Activated CD4-positive, alpha-beta memory T cell treated with anti-CD3 and anti-CD28 coated beads, Interleukin-2, amount 10 ng/mL, durations not matched to agents 7 days and 5 days (primary cell): ENCODE data around the gene LPCAT1. TPM values are rescaled to one million over a fixed set of nuclear protein-coding genes. Genes with fewer than 3 reads are reported as not detected.
A peak's percentile ranks its signal among the peaks of the same experiment; 100 is the strongest.

Source experiments
- CTCF ChIA-PET: fragments of 350-600 bp; sonication (Branson Sonifier 250); formaldehyde crosslinking; loops from one replicate; lab custom pipeline; 2021; ENCODE audit warnings: antibody characterized with exemption, inconsistent platforms; lab: Charles Lee
- POLR2A ChIA-PET: fragments of 350-600 bp; sonication (Branson Sonifier 250); formaldehyde crosslinking; loops from one replicate; lab custom pipeline; 2021; ENCODE audit warnings: antibody characterized with exemption; lab: Charles Lee
- DNase-seq: peaks from one replicate; pipeline ENCODE4 v3.0.0-alpha.2; 2020
- H3K27ac Mint-ChIP-seq: one replicate; pipeline ENCODE4 v1.8.0; 2021; ENCODE audit warnings: mild to moderate bottlenecking, mixed read lengths
- H3K27me3 Mint-ChIP-seq: one replicate; pipeline ENCODE4 v1.8.0; 2021; ENCODE audit warnings: mixed read lengths
- H3K36me3 Mint-ChIP-seq: one replicate; pipeline ENCODE4 v1.8.0; 2021; ENCODE audit warnings: low read depth, mixed read lengths
- H3K4me1 Mint-ChIP-seq: one replicate; pipeline ENCODE4 v1.8.0; 2021; ENCODE audit warnings: mixed read lengths
- H3K4me3 Mint-ChIP-seq: one replicate; pipeline ENCODE4 v1.8.0; 2021; ENCODE audit warnings: mild to moderate bottlenecking, mixed read lengths
- H3K9me3 Mint-ChIP-seq: one replicate; pipeline ENCODE4 v1.8.0; 2021; ENCODE audit warnings: mixed read lengths
- total RNA-seq, 2 experiments: library from RNA; stranded (reverse); gene quantifications; one replicate each; pipeline ENCODE4 v1.2.3, GENCODE V29; 2021

LPCAT1 gene
- total RNA-seq, 2 experiments from 2014 or later: 68.7 to 71.4 TPM

DNA sequence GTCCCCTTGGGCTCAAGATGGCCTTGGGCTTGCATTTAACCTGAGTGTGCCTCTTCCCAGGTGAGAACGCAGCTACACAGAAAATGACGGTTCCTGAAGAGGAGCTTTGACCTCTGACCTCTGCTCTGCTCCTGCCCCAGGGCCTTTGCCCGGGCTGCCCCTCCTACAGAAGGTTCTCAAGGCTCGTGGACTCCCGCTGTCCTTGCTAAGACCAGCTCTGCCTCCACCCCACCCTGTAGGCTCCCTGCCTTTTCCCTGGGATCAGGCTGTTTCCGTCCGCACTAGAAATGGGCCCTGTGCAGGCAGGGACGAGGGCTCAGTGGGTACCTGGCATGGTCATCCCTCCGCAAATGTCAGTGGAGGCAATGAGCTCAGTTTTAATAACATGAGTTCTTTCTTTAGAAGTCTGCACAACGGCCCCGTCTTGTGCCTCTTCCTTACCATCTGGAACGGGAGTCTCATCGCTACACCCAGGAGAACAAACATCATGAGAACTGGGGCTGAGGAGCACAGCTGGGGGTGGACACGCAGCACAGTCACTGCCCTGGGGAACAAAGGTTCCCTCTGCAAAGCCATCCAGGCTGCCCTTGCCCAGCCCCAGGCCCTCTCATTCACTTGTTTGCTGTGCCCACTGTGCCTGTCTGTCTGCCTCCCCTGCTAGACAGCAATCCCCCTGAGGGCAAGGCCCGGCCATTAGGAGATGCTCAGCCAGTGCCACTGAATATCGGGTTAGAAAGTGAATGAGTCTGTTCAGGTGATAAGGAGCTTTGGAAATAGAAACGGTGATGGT lies 26.7 kb upstream of the LPCAT1 start:
- ChIA-PET CTCF (no interaction called here), POLR2A (no interaction called here)
- Mint-ChIP-seq H3K9me3 (no peaks in the 10 kb centered on the region), H3K27me3 (no peaks in the 10 kb centered on the region), H3K4me3 (no peak overlapping the region), H3K4me1 (no peaks in the 10 kb centered on the region), H3K36me3 (no peaks in the 10 kb centered on the region), H3K27ac (no peak overlapping the region)
- peak; percentile 6 for DNase-seq

DNA sequence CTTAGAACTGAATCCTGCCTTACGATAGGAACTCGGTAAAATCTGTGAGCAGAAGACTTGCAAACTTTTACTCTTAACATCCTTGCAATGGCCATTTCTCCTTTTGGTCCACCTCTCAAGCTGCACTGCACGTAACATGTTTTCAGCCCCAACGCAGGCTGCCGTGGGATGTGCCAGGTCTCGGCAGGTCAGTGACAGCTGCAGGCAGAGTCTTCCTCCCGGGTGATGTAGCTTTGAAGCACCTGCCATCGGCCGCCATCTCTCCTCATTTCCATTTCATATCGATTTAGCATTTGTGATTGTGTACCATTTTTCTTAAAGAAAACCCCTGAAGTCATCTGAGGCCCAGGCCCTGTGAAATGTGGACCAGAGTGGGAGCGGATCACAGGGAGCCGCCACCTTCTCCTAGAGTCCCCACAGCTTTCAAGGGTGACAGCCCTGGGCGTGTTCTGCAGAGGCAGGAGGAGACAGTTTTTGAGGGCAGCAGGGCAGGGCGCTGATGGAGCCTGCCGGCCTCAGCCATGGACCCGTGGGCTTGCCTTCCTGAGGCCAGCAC lies 25.8 kb upstream of the LPCAT1 start:
- CTCF ChIA-PET: no interaction called here
- Mint-ChIP-seq H3K27ac (no peak overlapping the region), H3K9me3 (no peaks in the 10 kb centered on the region), H3K4me1 (no peaks in the 10 kb centered on the region), H3K27me3 (no peaks in the 10 kb centered on the region), H3K36me3 (no peaks in the 10 kb centered on the region), H3K4me3 (no peak overlapping the region)
- POLR2A ChIA-PET: no interaction called here
- peak; percentile 1 for DNase-seq

DNA sequence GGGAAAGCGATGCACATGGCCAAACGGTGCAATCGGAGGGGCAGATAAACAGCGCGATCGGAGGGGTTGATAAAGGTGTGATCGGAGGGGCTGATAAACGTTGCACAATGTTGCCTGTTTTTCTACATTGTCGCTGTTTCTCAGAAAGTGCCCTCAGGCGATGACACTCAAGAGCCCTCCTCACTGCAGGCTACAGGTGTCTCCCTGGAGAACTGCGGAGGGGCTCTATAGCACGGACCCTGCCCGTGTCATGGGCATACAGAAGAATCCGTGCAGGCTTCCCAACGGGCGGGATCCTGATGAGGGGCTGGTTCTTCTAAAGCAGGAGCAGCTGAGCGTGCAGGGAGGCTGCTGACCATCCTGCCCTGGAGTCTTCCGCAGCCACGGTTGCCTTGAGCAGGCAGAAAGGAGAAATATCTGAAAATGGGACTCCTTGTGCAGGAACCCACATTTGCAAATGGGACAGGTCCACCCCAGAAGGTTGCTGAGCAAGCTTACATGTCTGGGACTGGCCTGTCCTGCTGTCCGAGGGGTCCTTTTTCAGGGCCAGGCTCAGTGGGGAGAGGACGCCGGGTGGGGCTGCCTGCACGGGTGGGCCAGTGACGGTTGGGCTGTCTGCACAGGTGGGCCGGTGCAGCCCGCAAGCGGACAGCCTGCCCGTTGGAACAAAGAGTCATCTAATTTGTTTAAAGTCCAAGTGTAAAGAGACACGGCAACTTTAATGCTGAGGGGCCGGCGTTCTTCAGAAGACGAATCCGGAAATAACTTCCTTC lies 25.1 kb upstream of the LPCAT1 start:
- H3K4me1 Mint-ChIP-seq: no peaks in the 10 kb centered on the region

DNA sequence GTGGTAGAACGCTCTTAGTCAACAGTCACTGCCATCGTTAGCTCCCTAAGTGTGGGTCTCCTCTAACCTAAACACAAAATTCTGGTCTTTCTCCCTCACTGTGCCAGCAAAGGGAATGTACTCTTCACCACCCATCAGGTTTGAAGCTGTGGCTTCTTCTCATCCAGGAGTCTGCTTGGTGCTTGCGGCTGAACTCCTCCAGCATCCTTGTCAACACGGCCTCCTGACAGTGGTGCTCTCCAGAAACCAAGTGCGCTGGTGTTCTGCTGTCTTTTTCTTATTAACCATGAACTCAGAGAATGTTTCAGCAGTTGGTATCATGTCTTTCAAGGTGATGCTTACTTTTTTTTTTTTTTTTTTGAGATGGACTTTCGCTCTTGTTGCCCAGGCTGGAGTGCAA lies 23.9 kb upstream of the LPCAT1 start:
- no peak for DNase-seq
- H3K4me3 Mint-ChIP-seq: no peak overlapping the region
- CTCF ChIA-PET: interaction anchor here (0.7 kb wide), 1 partner anchor 646 kb away, joined by 6 read pairs; no protein-coding TSS in a partner anchor
- H3K4me1 Mint-ChIP-seq: no peaks in the 10 kb centered on the region
- POLR2A ChIA-PET: no interaction called here
- H3K27me3 Mint-ChIP-seq: no peaks in the 10 kb centered on the region
- no peaks in the 10 kb centered on the region for H3K9me3 Mint-ChIP-seq
- no peak overlapping the region for H3K27ac Mint-ChIP-seq
- no peaks in the 10 kb centered on the region for H3K36me3 Mint-ChIP-seq

More for the DNA sequence above, 25.1 kb upstream of the LPCAT1 start:
- no peaks in the 10 kb centered on the region for H3K36me3 Mint-ChIP-seq
- ChIA-PET CTCF (no interaction called here), POLR2A (no interaction called here)
- no peaks in the 10 kb centered on the region for H3K9me3 Mint-ChIP-seq
- no peak overlapping the region for H3K27ac Mint-ChIP-seq
- peak; percentile 8 for DNase-seq
- no peak overlapping the region for H3K4me3 Mint-ChIP-seq
- H3K27me3 Mint-ChIP-seq: no peaks in the 10 kb centered on the region

DNA sequence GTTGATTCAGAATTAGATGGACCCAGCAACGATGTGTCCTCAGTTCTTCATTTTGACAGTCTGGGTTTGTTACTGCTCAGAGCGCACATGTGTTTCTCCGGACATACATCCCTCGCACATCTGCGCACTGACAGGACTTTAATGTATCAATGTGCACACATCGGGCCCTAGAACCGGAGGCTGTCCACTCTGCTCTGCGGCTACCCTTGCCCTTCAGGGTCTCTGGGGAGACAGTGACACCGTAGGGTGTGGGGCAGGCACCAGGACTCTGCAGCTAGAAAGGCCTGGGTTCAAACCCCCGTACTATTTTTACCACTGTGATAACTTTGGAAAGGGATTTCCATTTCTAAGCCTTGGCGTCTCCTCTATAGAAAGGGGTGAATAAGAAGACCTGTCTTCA lies 23.5 kb upstream of the LPCAT1 start:
- CTCF ChIA-PET: no interaction called here
- POLR2A ChIA-PET: no interaction called here

DNA sequence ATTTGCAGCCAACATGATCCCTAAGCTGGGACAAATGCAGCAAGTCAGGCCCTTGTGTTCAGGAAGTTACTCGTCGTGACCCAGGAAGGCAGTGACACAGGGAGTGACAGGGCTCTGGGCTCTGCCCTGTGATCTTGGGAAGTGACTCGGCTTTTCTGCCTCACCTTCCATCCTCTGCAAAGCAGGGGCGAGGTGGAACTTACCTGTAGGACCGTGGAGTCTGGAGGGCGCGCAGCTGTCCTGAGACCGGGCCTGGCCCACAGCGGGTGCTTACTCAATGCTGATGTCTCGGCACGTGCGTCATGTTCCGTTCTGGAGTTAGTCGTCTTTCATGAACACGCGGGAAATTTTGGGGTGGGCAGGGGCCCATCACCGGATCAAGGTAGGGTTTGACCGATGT lies 22.8 kb upstream of the LPCAT1 start:
- DNase-seq: peak; percentile 6
- H3K4me3 Mint-ChIP-seq: no peak overlapping the region
- H3K4me1 Mint-ChIP-seq: no peaks in the 10 kb centered on the region
- H3K9me3 Mint-ChIP-seq: no peaks in the 10 kb centered on the region
- H3K36me3 Mint-ChIP-seq: no peaks in the 10 kb centered on the region
- CTCF ChIA-PET: no interaction called here
- no peaks in the 10 kb centered on the region for H3K27me3 Mint-ChIP-seq
- POLR2A ChIA-PET: interaction anchor here (1.0 kb wide), 1 partner anchor 39 kb away, joined by 3 read pairs; no protein-coding TSS in a partner anchor
- no peak overlapping the region for H3K27ac Mint-ChIP-seq

More for the DNA sequence above, 23.5 kb upstream of the LPCAT1 start:
- peak; percentile 2 for DNase-seq
- no peak overlapping the region for H3K27ac Mint-ChIP-seq
- no peak overlapping the region for H3K4me3 Mint-ChIP-seq
- no peaks in the 10 kb centered on the region for H3K36me3 Mint-ChIP-seq
- H3K4me1 Mint-ChIP-seq: no peaks in the 10 kb centered on the region
- H3K9me3 Mint-ChIP-seq: no peaks in the 10 kb centered on the region
- H3K27me3 Mint-ChIP-seq: no peaks in the 10 kb centered on the region

DNA sequence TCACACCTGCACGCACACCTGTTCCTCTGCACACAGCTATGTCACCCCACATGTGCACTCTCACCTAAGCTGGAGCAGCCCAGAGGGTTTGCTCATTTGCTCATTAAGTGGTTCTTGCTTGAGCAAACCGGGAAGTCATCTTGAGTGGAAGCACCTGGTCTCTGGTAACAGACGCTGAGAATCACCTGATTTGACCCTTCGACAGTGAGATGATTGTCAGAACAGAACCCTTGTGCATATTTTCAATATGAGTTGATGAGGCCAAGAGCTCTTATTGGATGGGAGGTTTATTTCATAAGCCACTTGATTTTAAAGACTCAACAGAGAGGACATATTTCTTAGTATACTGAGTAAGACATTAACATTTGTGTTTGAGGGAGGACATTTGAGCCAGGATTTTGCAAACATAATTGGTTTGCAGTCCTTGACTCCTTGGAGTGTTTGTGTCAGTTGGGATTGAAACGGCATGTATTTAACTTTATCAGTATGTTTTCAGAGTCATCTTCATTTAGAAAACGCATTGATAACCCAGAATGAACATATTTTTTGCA lies 22.1 kb upstream of the LPCAT1 start:
- Mint-ChIP-seq H3K36me3 (no peaks in the 10 kb centered on the region), H3K27ac (no peak overlapping the region), H3K9me3 (no peaks in the 10 kb centered on the region), H3K4me3 (no peak overlapping the region), H3K4me1 (no peaks in the 10 kb centered on the region), H3K27me3 (no peaks in the 10 kb centered on the region)
- peak; percentile 12 for DNase-seq
- ChIA-PET CTCF (no interaction called here), POLR2A (interaction anchor here (1.0 kb wide), 1 partner anchor 39 kb away, joined by 3 read pairs; no protein-coding TSS in a partner anchor)

DNA sequence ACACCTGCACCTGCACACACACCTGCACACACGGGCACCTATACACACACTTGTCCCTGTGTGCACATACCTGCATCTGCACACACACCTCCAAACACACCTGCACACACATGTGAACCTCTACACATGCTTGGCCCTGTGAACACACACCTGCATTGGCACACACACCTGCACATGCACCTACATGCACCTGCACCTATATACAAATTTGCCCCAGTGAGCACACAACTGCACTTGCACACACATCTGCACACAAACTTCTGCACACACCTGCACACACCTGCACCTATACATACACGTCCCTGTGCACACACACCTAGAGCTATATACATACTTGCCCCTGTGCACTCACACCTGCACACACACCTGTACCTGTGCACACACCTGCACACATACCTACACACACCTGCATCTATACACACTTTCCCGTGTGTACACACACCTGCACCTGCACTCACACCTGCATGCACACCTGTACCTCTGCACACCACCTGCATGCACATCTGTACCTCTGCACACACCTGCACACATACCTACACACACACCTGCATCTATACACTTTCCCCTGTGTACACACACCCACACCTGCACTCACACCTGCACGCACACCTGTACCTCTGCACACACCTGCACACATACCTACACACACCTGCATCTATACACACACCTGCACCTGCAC lies 21.5 kb upstream of the LPCAT1 start:
- H3K4me3 Mint-ChIP-seq: no peak overlapping the region
- CTCF ChIA-PET: no interaction called here
- H3K9me3 Mint-ChIP-seq: no peaks in the 10 kb centered on the region
- no peak overlapping the region for H3K27ac Mint-ChIP-seq
- H3K36me3 Mint-ChIP-seq: no peaks in the 10 kb centered on the region
- peak; percentile 3 for DNase-seq
- POLR2A ChIA-PET: no interaction called here
- H3K4me1 Mint-ChIP-seq: no peaks in the 10 kb centered on the region
- H3K27me3 Mint-ChIP-seq: no peaks in the 10 kb centered on the region

DNA sequence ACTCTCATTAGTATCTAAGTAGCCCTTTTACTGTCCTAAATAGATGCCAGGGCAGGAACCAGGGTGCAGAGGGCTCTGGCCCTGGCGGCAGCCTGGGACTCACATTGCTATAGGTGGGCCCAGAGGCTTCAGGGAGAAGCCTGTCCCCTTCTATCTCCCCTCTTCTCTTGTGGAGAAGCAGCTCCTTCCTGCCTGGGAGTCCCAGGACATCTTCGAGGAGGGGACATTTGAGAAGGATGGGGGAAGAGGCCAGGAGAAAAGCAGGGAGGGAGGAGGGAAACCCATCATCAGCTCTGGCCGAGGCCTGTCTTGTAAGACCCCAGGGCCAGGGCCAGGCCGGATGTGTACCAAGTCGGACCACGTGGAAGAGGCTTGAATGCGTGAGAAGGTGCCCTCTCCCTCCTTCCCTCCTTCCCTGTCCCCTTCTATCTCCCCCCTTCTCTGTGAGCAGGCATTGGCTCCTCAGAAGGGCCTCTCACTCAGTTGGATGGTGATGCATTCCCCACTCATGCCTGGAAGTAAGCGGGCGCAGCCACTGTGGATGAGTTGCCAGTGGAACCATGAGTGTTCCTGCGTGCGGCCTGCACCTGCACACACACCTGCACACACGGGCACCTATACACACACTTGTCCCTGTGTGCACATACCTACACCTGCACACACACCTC lies 20.7 kb upstream of the LPCAT1 start:
- Mint-ChIP-seq H3K36me3 (no peaks in the 10 kb centered on the region), H3K4me3 (no peak overlapping the region)

DNA sequence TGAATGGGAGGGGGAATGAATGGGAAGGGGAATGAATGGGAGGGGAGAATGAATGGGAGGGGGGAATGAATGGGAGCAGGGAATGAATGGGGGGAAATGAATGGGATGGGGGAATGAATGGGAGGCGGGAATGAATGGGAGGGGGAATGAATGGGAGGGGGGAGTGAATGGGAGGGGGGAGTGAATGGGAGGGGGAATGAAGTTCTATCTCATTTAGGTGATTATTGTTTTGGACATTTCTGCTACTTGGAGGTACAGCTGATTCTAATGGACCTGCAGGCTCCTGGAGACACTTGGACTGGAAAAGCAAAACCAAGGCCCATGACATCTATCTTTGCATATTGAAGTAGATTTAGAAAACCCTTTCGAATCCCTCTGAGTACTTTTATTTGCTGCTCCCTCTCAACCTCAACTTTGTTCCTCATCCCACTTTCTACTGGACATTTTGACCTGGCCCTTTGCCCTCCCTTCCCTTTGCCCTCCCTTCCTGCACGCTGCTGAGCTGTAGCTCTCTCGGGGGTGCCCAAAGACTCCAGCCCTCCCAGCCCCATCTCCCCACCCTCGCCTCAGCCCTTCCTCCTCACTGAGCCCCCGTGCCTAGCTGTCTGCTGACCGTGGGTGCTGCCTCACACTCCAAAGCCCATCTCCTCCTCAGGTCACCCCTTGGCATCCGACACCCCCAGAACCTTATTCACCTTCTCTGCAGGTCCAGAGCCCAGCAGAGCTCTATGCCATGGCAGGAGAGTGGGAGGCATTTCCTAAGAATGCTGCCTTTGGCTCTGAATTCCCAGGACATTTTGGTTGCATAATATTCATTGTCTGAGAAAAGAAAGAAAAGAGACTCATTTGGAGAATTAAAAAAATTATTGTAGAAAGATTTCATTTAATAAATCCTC lies 19.9 kb upstream of the LPCAT1 start:
- H3K9me3 Mint-ChIP-seq: peaks cover 6% of the 10 kb centered on the region
- ChIA-PET CTCF (no interaction called here), POLR2A (no interaction called here)
- H3K4me1 Mint-ChIP-seq: no peaks in the 10 kb centered on the region
- no peaks in the 10 kb centered on the region for H3K36me3 Mint-ChIP-seq
- peak; percentile 5 for DNase-seq
- H3K27me3 Mint-ChIP-seq: no peaks in the 10 kb centered on the region
- no peak overlapping the region for H3K27ac Mint-ChIP-seq
- H3K4me3 Mint-ChIP-seq: no peak overlapping the region

More for the DNA sequence above, 20.7 kb upstream of the LPCAT1 start:
- H3K9me3 Mint-ChIP-seq: no peaks in the 10 kb centered on the region
- POLR2A ChIA-PET: no interaction called here
- H3K4me1 Mint-ChIP-seq: no peaks in the 10 kb centered on the region
- DNase-seq: peak; percentile 4
- H3K27ac Mint-ChIP-seq: no peak overlapping the region
- CTCF ChIA-PET: no interaction called here
- H3K27me3 Mint-ChIP-seq: no peaks in the 10 kb centered on the region

DNA sequence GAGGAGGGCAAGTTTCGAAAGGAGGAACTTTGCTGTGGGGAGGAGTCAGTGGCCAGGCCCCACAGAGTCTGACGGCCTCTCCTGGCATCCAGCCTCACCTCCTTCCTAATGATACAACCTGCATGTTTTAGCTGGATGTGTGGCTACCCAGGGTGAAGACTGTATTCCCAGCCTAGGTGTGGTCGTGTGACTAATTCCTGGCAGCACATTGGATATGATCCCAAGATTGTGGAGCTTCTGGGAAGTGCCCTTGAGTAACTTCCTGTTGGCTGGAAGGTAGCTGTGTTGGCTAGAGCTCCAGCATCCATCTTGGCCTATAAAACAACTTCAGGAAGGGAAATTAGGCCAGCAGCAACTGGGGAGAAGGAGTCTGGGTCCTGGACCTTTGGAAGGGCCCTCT lies 19.0 kb upstream of the LPCAT1 start:
- H3K4me3 Mint-ChIP-seq: no peak overlapping the region
- H3K4me1 Mint-ChIP-seq: peaks cover 3% of the 10 kb centered on the region
- ChIA-PET CTCF (no interaction called here), POLR2A (no interaction called here)
- no peaks in the 10 kb centered on the region for H3K27me3 Mint-ChIP-seq
- H3K36me3 Mint-ChIP-seq: no peaks in the 10 kb centered on the region
- H3K9me3 Mint-ChIP-seq: peaks cover 8% of the 10 kb centered on the region
- no peak overlapping the region for H3K27ac Mint-ChIP-seq
- DNase-seq: peak; percentile 0
